IPS-20b (cell line): ENCODE data around the gene RABL2A.
"Not testable (repeated sequence)": the region's sequence is repeated elsewhere in the genome, so short reads cannot be mapped to it uniquely, and the experiment has no call there.

Experiments used
- H3K27ac ChIP-seq: one replicate; pipeline ENCODE4 v1.5.1; 2013; ENCODE audit warnings: low read length
- H3K27me3 ChIP-seq: 2 replicates; pipeline ENCODE4 v1.6.1; 2013; ENCODE audit warnings: mild to moderate bottlenecking, low read length, inconsistent platforms; ENCODE audit not compliant: insufficient read depth
- H3K36me3 ChIP-seq: 2 replicates; pipeline ENCODE4 v1.6.1; 2013; ENCODE audit warnings: low read depth, mild to moderate bottlenecking, inconsistent platforms, low read length, moderate library complexity; ENCODE audit not compliant: insufficient read depth
- H3K4me1 ChIP-seq: 2 replicates; pipeline ENCODE4 v1.6.1; 2013; ENCODE audit warnings: mild to moderate bottlenecking, control low read depth, inconsistent platforms, low read length, moderate library complexity; ENCODE audit not compliant: insufficient read depth
- H3K4me3 ChIP-seq: 2 replicates; pipeline ENCODE4 v1.5.1; 2013; ENCODE audit warnings: mild to moderate bottlenecking, low read length, inconsistent platforms
- H3K9ac ChIP-seq: 2 replicates; pipeline ENCODE4 v1.6.1; 2013; ENCODE audit warnings: low read depth, mild to moderate bottlenecking, inconsistent platforms, low read length, moderate library complexity
- H3K9me3 ChIP-seq: 2 replicates; pipeline ENCODE4 v1.6.1; 2013; ENCODE audit warnings: mild to moderate bottlenecking, low read depth, low read length, inconsistent platforms; ENCODE audit not compliant: insufficient read depth

Gene RABL2A

DNA sequence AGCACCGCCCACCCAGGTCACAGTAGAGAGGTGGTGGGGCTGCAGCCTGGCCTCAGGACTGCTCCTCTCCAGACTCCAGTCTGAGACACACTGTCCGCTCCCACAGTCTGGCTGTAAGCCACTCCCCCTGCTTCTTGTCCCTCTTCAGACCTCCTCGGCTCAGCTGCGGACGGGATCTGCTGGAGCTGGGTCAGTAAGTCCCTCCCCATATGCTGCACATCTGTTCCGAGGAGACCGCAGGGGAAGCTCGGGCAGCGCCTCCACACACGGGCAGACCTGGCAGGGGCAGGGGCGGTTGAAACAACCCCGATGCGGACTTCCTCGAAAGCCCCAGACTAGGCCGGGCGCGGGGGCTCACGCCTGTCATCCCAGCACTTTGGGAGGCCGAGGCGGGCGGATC is 41.9 kb downstream of the RABL2A start:
- not testable (repeated sequence) for H3K27me3 ChIP-seq, H3K27ac ChIP-seq, H3K36me3 ChIP-seq, H3K9ac ChIP-seq, H3K4me3 ChIP-seq, H3K4me1 ChIP-seq, H3K9me3 ChIP-seq

- Histone ChIP-seq H3K27ac (no peak overlapping the region), H3K27me3 (no peaks in the 10 kb centered on the region), H3K4me1 (peaks cover 5% of the 10 kb centered on the region; the same call in 1 of the 2 replicates), H3K9ac (no peak overlapping the region), H3K9me3 (no peaks in the 10 kb centered on the region), H3K36me3 (no peaks in the 10 kb centered on the region), H3K4me3 (no peak overlapping the region)
Measured at GRCh38 chr2:113672326-113672932, 45.4 kb downstream of the RABL2A start.

DNA sequence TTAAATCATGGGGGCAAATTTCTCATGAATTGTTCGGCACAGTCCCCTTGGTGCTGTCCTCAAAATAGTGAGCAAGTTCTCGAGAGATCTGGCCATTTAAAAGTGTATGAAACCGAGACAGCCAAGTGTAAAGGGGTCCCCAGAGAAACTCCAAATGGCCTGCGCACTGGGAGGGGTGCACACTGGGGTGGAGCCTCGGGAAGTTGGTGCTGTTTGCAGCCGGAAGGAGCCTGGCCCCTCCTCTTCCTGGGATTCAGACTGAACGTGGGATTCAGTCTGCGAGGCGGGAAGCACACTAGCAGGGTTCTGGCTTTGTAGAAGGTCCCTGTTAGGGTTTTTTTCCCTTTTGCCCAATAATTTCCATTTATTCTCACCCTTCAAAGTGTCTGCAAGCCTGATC is 48.8 kb downstream of the RABL2A start:
- H3K36me3 ChIP-seq = no peaks in the 10 kb centered on the region
- no peak overlapping the region for H3K27ac ChIP-seq
- H3K27me3 ChIP-seq = no peaks in the 10 kb centered on the region
- H3K9me3 ChIP-seq = no peaks in the 10 kb centered on the region
- H3K4me1 ChIP-seq = peaks cover 5% of the 10 kb centered on the region; the same call in 1 of the 2 replicates
- no peak overlapping the region for H3K4me3 ChIP-seq
- H3K9ac ChIP-seq = no peak overlapping the region

DNA sequence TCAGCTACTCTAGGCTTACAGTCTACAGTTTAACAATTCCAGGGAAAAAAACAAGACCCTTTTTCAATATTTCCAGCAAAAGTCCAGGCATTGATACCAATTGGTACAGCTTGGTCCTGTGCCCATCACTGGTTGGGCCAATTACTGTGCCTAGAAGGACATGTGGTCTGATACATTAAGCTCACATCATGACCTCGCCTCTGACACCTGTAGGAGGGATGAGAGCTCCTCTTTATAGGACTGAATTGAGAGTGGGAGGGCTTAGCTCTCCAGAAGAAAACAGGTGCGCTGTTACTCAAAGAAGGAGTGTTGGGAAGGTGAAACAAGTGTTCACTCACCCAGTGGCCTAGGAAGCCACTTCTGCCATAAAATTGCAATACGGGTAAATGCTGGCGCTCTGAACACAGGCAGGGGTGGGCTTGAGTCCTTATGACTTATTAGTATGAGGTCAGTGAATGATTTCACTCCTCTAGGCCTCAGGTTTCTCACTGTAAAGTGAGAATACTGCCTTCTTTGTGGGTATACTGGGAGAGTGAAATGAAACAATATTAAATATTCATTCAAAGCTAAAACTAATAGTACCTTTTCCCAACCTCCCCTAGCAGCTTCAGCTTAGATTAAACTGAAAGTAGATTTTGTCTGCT is 49.7 kb downstream of the RABL2A start:
- no peaks in the 10 kb centered on the region for H3K9me3 ChIP-seq
- H3K27ac ChIP-seq = no peak overlapping the region
- H3K9ac ChIP-seq = no peak overlapping the region
- H3K4me3 ChIP-seq = no peak overlapping the region
- no peaks in the 10 kb centered on the region for H3K27me3 ChIP-seq
- H3K4me1 ChIP-seq = peaks cover 5% of the 10 kb centered on the region; the same call in 1 of the 2 replicates
- no peaks in the 10 kb centered on the region for H3K36me3 ChIP-seq

DNA sequence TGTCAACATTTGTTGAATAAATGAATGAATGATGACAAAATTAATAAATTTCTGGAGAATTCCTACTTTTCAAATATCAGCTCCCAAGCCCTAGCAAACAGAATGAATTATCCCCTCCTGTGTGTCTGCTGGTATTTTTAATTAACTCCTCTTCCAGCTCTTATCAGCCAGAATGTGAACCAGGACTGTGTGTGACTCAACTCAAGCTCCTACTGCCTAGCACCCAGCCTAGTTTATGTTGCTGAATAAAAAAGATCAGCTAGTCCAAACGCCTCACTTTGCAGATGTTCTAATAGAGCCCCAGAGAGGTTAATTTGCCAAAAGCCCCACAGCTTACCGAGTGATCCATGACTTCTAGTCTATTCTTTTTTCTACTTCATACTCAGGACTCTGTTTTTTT is 50.3 kb downstream of the RABL2A start:
- H3K9ac ChIP-seq = no peak overlapping the region
- no peaks in the 10 kb centered on the region for H3K36me3 ChIP-seq
- no peak overlapping the region for H3K27ac ChIP-seq
- H3K4me3 ChIP-seq = no peak overlapping the region
- 0 out of 2 replicates have a peak, but pooled peaks cover 4% of the 10 kb centered on the region for H3K4me1 ChIP-seq
- no peaks in the 10 kb centered on the region for H3K9me3 ChIP-seq
- no peaks in the 10 kb centered on the region for H3K27me3 ChIP-seq

DNA sequence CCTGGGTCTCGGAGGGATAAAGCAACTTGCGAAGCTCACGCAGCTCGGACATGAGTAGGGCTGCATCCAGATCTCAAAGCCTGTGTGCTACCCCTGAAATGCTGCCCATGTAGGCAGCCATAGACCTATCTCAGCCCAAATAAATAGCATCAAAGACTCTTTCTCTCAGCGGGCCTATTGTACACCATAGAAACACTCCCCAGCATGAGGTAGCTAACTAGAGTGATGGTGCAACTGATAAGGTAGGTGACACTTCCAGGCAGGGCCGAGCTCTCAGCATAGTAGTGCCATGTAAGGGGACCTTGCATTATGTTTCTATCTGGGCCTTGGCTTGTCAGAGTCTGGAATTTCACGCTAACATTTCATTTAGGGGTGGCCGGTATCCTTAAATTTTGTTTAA is 52.4 kb downstream of the RABL2A start:
- Histone ChIP-seq H3K27ac (no peak overlapping the region), H3K36me3 (no peaks in the 10 kb centered on the region), H3K4me3 (no peak overlapping the region), H3K9me3 (no peaks in the 10 kb centered on the region), H3K9ac (no peak overlapping the region), H3K27me3 (no peaks in the 10 kb centered on the region), H3K4me1 (no peaks in the 10 kb centered on the region)

DNA sequence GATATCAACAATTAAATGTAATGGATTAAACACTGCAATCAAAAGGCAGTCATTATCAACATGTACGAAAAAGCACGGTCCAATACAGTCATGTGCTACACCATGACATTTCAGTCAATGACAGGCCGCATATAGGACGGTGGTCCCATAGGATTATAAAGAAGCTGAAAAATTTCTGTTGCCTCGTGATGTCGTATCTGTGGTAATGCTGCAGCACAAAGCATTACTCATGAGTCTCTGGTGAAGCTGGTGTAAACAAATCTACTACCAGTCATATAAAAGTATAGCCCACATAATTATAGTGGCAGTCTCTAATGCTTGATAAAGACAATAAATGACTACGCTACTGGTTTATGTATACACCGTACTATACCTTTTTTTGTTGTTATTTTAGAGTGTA is 58.4 kb downstream of the RABL2A start:
- Histone ChIP-seq H3K4me3 (no peak overlapping the region), H3K36me3 (no peaks in the 10 kb centered on the region), H3K27me3 (no peaks in the 10 kb centered on the region), H3K9ac (no peak overlapping the region), H3K27ac (no peak overlapping the region), H3K9me3 (no peaks in the 10 kb centered on the region), H3K4me1 (no peaks in the 10 kb centered on the region)

- Histone ChIP-seq H3K4me1 (no peaks in the 10 kb centered on the region), H3K9ac (no peak overlapping the region), H3K4me3 (no peak overlapping the region), H3K27ac (no peak overlapping the region), H3K27me3 (no peaks in the 10 kb centered on the region), H3K36me3 (no peaks in the 10 kb centered on the region), H3K9me3 (no peaks in the 10 kb centered on the region)
Measured at GRCh38 chr2:113686537-113686936, 59.5 kb downstream of the RABL2A start.

DNA sequence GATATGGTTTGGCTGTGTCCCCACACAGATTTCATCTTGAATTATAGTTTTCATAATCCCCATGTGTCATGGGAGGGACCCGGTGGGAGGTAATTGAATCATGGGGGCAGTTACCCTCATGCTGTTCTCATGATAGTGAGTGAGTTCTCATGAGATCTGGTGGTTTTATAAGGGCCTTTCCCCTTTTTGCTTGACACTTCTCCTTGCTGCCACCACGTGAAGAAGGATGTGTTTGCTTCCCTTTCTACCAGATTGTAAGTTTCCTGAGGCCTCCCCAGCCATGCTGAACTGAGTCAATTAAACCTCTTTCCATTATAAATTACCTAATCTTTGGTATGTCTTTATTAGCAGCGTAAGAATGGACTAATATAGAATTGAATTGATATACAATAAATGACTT is 63.8 kb downstream of the RABL2A start:
- H3K27ac ChIP-seq, H3K4me1 ChIP-seq: not testable (repeated sequence)

More for the DNA sequence above, 63.8 kb downstream of the RABL2A start:
- not testable (repeated sequence) for H3K36me3 ChIP-seq, H3K4me3 ChIP-seq, H3K9me3 ChIP-seq, H3K9ac ChIP-seq, H3K27me3 ChIP-seq
